Limb (tissue), 2 donors: ENCODE measurements around the gene AHSP.
"Not testable (repeated sequence)": the region's sequence is repeated elsewhere in the genome, so short reads cannot be mapped to it uniquely, and the experiment has no call there.

Source experiments
- DNase-seq, 2 donors: peaks; one replicate each; pipeline ENCODE4 v3.0.0-alpha.2; 2016; ENCODE audit errors: extremely low spot score in 2 of 2

Gene AHSP

GRCh38 chr16:31501226-31501965 lies 26.3 kb upstream of the AHSP start:
- DNase-seq, result no peak

- no peak for DNase-seq
Measured at GRCh38 chr16:31501966-31502348, 25.7 kb upstream of the AHSP start.

GRCh38 chr16:31502981-31503380 lies 24.7 kb upstream of the AHSP start:
- DNase-seq, result no peak

DNA sequence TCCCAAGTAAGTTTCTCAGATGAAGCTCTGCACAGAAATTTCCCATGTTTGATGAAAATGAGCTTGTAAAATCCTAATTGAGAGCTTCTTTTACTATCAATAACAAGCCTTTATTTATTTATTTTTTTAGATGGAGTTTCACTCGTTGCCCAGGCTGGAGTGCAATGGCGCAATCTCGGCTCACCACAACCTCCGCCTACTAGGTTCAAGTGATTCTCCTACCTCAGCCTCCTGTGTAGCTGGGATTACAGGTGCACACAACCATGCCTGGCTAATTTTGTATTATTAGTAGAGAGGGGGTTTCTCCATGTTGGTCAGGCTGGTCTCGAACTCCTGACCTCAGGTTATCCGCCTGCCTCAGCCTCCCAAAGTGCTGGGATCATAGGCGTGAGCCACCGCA lies 24.1 kb upstream of the AHSP start:
- DNase-seq, result not testable (repeated sequence)

GRCh38 chr16:31504159-31504558 lies 23.5 kb upstream of the AHSP start:
- no peak for DNase-seq

DNA sequence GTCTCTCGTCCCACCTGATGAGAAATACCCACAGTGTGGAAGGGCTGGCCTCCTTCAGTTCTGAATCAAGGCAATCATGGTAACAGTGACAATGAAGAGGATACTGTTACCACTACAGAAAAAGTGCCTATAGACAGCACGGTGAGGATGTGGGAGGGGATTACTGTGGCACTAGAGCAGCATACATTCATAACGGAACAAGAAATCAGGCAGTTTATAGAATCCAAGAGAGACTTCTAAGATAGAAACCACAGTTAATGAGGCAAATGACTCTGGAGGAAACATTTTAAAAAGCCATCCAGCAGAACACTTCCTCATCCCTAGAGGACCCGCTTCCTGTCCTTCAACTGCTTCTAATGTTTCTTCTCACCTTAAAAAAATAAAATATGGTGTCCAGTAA lies 22.2 kb upstream of the AHSP start:
- no peak for DNase-seq

- no peak for DNase-seq
Measured at GRCh38 chr16:31507617-31507928, 20.1 kb upstream of the AHSP start.

GRCh38 chr16:31507929-31508705 lies 19.6 kb upstream of the AHSP start, which contains the start of gene RUSF1:
RUSF1 (minus strand) TSS chr16:31508391; CDS start chr16:31508373, 18 bp downstream.
- peak; percentile 88 to 96 for DNase-seq

DNA sequence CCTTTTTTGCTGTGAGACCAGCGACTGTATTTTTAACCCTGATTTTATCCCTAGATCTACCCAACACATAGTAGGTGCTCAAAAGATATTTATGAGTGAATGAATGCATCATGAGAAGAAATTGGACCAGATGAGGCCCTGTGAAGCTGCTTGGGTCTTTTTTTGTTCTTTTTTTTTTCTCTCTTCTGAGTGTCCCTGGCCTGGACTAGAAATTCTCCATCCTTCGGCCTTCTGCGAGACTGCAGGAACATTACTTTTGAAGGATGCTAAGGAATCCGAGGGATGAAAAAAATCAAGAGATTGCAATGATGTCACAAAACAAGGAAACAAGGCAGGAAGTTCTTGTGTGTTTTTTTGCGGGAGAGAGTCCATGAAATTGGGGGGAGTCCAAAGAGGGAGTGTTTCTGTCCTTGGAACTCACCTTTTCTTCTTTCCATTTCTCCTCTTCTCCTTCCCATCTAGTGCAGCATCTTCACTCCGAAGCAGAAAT lies 18.9 kb upstream of the AHSP start:
- DNase-seq, result no peak

DNA sequence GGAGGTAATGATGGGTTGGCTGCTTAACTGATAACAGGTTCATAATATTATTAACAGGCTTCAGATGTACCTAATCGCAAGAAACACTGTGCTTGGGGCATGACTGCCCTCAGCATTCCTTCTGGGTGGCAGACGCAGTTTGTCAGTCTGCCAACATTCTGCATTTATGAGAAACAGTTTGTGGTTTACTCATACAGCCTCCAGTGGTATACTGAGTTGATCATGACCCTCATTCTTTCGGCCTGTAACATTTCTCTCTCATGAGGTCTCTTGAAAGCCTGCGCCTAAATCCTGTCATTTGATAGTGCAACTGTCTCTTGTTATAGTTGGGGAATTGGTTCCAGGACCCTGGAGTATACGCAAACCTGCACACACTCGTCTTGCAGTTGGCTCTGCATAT lies 14.6 kb upstream of the AHSP start:
- DNase-seq, result no peak

GRCh38 chr16:31513884-31514283 lies 13.8 kb upstream of the AHSP start:
- DNase-seq, result no peak

GRCh38 chr16:31517800-31518402 lies 9.8 kb upstream of the AHSP start:
- DNase-seq, result no peak

DNA sequence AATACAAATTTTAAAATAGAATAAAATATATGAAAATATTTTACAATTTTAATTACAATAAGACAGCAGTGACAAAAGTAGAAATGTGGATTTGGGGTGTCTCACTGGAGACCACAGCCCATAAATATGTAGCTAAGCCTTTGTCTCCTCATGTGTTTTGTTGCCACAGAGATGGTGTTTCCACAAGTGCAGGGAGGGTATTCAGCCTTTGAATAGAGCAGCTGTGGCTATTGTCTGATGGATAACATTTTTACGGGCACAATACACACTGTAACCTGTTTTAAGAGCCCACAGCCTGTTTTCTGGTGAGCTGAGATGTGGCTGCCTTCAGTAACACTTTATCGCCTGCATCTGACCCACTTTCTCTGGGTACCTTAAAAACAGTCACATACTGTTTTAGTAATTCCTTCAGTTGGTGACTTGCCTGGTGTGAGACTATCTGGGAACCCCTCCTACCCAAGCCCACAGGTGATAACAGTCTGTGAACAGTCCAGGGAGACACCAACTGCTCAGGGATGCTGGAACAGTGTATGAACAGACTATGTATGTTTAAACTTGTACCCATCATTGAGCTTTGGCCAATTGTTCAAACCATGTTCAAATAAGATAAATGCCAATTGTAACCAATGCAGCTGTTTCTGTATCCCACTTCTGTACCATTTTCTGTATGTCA lies 7.8 kb upstream of the AHSP start:
- no peak for DNase-seq

DNA sequence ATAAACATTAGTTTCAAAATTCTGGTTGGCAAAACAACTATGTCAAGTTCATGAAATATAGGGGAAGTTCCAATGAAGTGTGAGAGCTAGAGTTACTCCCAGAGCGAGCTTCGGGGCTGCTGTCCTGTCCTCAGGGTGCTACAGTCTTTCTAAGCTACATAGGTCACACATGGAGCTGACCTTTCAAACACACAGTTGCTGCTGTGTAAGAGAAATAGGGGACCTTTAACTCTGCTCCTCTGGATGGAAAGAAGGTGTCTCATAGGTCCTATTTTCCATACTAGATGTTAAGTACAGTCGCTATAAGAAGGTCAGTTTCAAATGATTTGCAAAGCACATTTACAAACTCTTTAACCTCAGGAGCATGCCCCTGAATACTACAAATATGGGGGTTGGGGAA lies 6.3 kb upstream of the AHSP start:
- no peak for DNase-seq

DNA sequence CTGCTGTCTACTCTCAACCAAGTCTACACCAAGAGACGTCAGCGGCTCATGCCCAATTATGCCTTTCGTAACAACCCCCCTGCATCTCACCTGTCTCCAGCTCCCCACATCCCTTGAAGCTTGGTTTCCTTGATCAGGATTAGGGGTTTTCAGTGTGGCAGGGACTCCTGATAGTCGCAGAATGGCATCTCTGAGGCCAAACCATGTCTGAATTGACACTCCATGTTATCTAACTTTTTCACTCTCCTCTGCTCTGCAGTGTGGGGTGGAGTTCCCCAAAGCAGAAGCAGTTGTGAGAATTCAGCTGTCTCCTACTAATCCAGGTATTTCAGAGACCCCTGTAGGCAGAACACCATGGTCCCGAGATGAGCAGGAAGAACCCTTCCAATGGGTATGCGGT lies 5.6 kb upstream of the AHSP start:
- no peak for DNase-seq

DNA sequence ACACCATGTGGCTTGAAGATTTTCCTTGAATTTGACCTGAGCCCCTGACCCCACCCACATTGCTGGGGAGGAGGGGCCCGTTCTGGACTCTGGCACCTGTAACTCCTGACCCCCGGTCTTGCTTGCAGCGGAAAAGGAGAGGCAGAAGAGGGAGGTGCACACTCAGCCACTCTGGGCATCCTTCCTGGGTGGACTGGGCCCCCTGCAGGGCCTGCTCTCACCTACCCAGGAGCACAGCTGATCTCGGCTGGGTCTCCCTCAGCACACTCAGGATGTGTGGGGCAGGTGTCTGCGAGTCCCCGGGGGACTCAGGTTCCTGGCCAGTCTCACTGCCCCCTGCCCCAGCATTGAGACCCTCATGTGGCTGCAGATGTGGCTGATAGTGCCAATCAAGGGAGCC lies 3.9 kb upstream of the AHSP start:
- not testable (repeated sequence) for DNase-seq

- DNase-seq, result no peak
Measured at GRCh38 chr16:31525113-31525512, 2.6 kb upstream of the AHSP start.

- DNase-seq, result peak in 1 of 2 donors; percentile 7
Measured at GRCh38 chr16:31528523-31529107, 915 bp downstream of the AHSP start.

- peak; percentile 35 to 72 for DNase-seq
Measured at GRCh38 chr16:31529108-31529936, 1.6 kb downstream of the AHSP start.

- peak in 1 of 2 donors; percentile 38 for DNase-seq
Measured at GRCh38 chr16:31529937-31530312, 2.2 kb downstream of the AHSP start.

- no peak for DNase-seq
Measured at GRCh38 chr16:31530405-31530804, 2.7 kb downstream of the AHSP start.
